ENCODE data around the gene SNORC. TPM values are rescaled to one million over a fixed set of nuclear protein-coding genes. Genes with fewer than 3 reads are reported as not detected.

Gene SNORC
- total and polyA plus RNA-seq, 2 donors (not counting 1 experiment from before 2014, with no cell fraction given) = 0.91 to 0.94 TPM

- CTCF ChIA-PET = interaction anchor here (0.8 kb wide), 1 partner anchor 27 kb away, joined by 3 read pairs; no protein-coding TSS in a partner anchor
- WGBS (ENCODE audit: insufficient coverage) = 100% methylated on average over 3 of the region's 9 CpGs
- Histone ChIP-seq H2AFZ (ENCODE audit: insufficient read depth, low read depth, low read length, poor library complexity, severe bottlenecking) (no peak overlapping the region), H3K36me3 (replicated peaks in 1 of 2; ENCODE audit: control extremely low read depth in 1 of 2, control insufficient read depth in 1 of 2, extremely low read depth in 1 of 2, insufficient read depth in 2 of 2, low read length in 1 of 2) (peaks cover 1 to 33% of the 10 kb centered on the region in 2 experiments), H4K20me1 (ENCODE audit: control insufficient read depth, insufficient read depth, low read length, poor library complexity, severe bottlenecking) (no peaks in the 10 kb centered on the region), H3K4me3 (ENCODE audit: control extremely low read depth in 1 of 5, extremely low read depth in 1 of 5, insufficient read depth in 1 of 5, low read depth in 2 of 5, low read length in 4 of 5) (no peak overlapping the region), H3K27me3 (replicated peaks in 1 of 4; ENCODE audit: control extremely low read depth in 1 of 4, control insufficient read depth in 3 of 4, insufficient read depth in 4 of 4, low read length in 3 of 4) (no peaks in the 10 kb centered on the region), H3K79me2 (ENCODE audit: control insufficient read depth, insufficient read depth, low read length) (no peaks in the 10 kb centered on the region), H3K27ac (ENCODE audit: low read length in 2 of 2) (no peak overlapping the region), H3K4me1 (ENCODE audit: control insufficient read depth in 2 of 2, insufficient read depth in 2 of 2, low read length in 2 of 2) (no peaks in the 10 kb centered on the region), H3K4me2 (replicated peaks; ENCODE audit: low read depth, low read length, poor library complexity, severe bottlenecking) (no peak overlapping the region), H3K9ac (ENCODE audit: low read length) (no peak overlapping the region), H3K9me3 (ENCODE audit: control extremely low read depth in 1 of 3, control insufficient read depth in 2 of 3, insufficient read depth in 1 of 3, low read length in 2 of 3) (no peaks in the 10 kb centered on the region)
- no peaks in the 10 kb centered on the region for H3K27me3 Mint-ChIP-seq
- no peak overlapping the region for H3K4me3 Mint-ChIP-seq
- no peak overlapping the region for H3K27ac Mint-ChIP-seq
- TF ChIP-seq EZH2 (IDR thresholded peaks at IDR 0.05; ENCODE audit: borderline replicate concordance, insufficient read depth, low read depth, low read length, poor library complexity, severe bottlenecking) (no peak), CTCF (IDR thresholded peaks at IDR 0.05) (no peak)
- ATAC-seq (ENCODE audit: low read depth) (no peak), DNase-seq (no peak)
- H3K4me1 Mint-ChIP-seq = no peaks in the 10 kb centered on the region
- intact Hi-C loops (cut with micrococcal nuclease) = no loop called here
- POLR2A ChIA-PET = interaction anchor here (0.9 kb wide), 1 partner anchor 182 kb away, joined by 4 read pairs; no protein-coding TSS in a partner anchor
- no peaks in the 10 kb centered on the region for H3K9me3 Mint-ChIP-seq (ENCODE audit: insufficient read depth)
Observed at GRCh38 chr2:232860593-232861241, 9.3 kb upstream of the SNORC start.

- no CpG with 5 or more reads among the region's 5 CpGs for WGBS (ENCODE audit: insufficient coverage)
- Histone ChIP-seq H3K4me3 (ENCODE audit: control extremely low read depth in 1 of 5, extremely low read depth in 1 of 5, insufficient read depth in 1 of 5, low read depth in 2 of 5, low read length in 4 of 5) (no peak overlapping the region), H3K27ac (ENCODE audit: low read length in 2 of 2) (no peak overlapping the region), H4K20me1 (ENCODE audit: control insufficient read depth, insufficient read depth, low read length, poor library complexity, severe bottlenecking) (no peaks in the 10 kb centered on the region), H3K36me3 (replicated peaks in 1 of 2; ENCODE audit: control extremely low read depth in 1 of 2, control insufficient read depth in 1 of 2, extremely low read depth in 1 of 2, insufficient read depth in 2 of 2, low read length in 1 of 2) (peaks cover 1 to 28% of the 10 kb centered on the region in 2 experiments), H3K9me3 (ENCODE audit: control extremely low read depth in 1 of 3, control insufficient read depth in 2 of 3, insufficient read depth in 1 of 3, low read length in 2 of 3) (no peaks in the 10 kb centered on the region), H2AFZ (ENCODE audit: insufficient read depth, low read depth, low read length, poor library complexity, severe bottlenecking) (no peak overlapping the region), H3K4me1 (ENCODE audit: control insufficient read depth in 2 of 2, insufficient read depth in 2 of 2, low read length in 2 of 2) (no peaks in the 10 kb centered on the region), H3K27me3 (replicated peaks in 1 of 4; ENCODE audit: control extremely low read depth in 1 of 4, control insufficient read depth in 3 of 4, insufficient read depth in 4 of 4, low read length in 3 of 4) (no peaks in the 10 kb centered on the region), H3K79me2 (ENCODE audit: control insufficient read depth, insufficient read depth, low read length) (no peaks in the 10 kb centered on the region), H3K9ac (ENCODE audit: low read length) (no peak overlapping the region), H3K4me2 (replicated peaks; ENCODE audit: low read depth, low read length, poor library complexity, severe bottlenecking) (no peak overlapping the region)
- no peak for TF ChIP-seq CTCF (IDR thresholded peaks at IDR 0.05)
- no peak for TF ChIP-seq EZH2 (IDR thresholded peaks at IDR 0.05; ENCODE audit: borderline replicate concordance, insufficient read depth, low read depth, low read length, poor library complexity, severe bottlenecking)
- Mint-ChIP-seq H3K4me3 (no peak overlapping the region), H3K27me3 (no peaks in the 10 kb centered on the region), H3K27ac (no peak overlapping the region), H3K4me1 (no peaks in the 10 kb centered on the region), H3K9me3 (ENCODE audit: insufficient read depth) (no peaks in the 10 kb centered on the region)
- no peak for ATAC-seq (ENCODE audit: low read depth)
- intact Hi-C loops (cut with micrococcal nuclease) = no loop called here
- ChIA-PET POLR2A (interaction anchor here (0.9 kb wide), 1 partner anchor 181 kb away, joined by 4 read pairs; no protein-coding TSS in a partner anchor), CTCF (interaction anchor here (0.8 kb wide), 1 partner anchor 27 kb away, joined by 3 read pairs; no protein-coding TSS in a partner anchor)
- no peak for DNase-seq
Observed at GRCh38 chr2:232861353-232861752, 8.7 kb upstream of the SNORC start.
